Articular chondrocyte of knee joint (primary cell): ENCODE data around the gene KLF16. TPM values are rescaled to one million over a fixed set of nuclear protein-coding genes. Genes with fewer than 3 reads are reported as not detected.

ENCODE experiments used
- total RNA-seq: library from RNA; depleted of rRNA; stranded (reverse); fragments of >200 nt; gene quantifications from 2 replicates; pipeline ENCODE4 v1.2.3, GENCODE V29; 2012

The KLF16 gene
- total RNA-seq: 3.5 and 4.6 TPM in 2 replicates

GRCh38 chr19:1863328-1863637, at the start of gene KLF16:
Gene KLF16 (minus strand): TSS chr19:1863579. CDS start chr19:1863497, 82 bp downstream.

GRCh38 chr19:1905110-1905862, 41.9 kb upstream of the KLF16 start, which contains the start of the genes ADAT3 and SCAMP4:
Gene ADAT3 (plus strand): TSS chr19:1905399. CDS start chr19:1912048, 6,649 bp downstream.
Gene SCAMP4 (plus strand): TSS chr19:1905399. CDS start chr19:1915020, 9,621 bp downstream.

GRCh38 chr19:1885398-1886119, 22.2 kb upstream of the KLF16 start, which contains the start of gene ABHD17A:
Gene ABHD17A (minus strand): TSS chr19:1885496. CDS start chr19:1881566, 3,930 bp downstream.

GRCh38 chr19:1848399-1849131, 14.8 kb downstream of the KLF16 start, which contains the start of gene REXO1:
Gene REXO1 (minus strand): TSS chr19:1848483. CDS start chr19:1848358, 125 bp downstream.

GRCh38 chr19:1811942-1812425, 51.4 kb downstream of the KLF16 start, which contains the start of gene ATP8B3:
Gene ATP8B3 (minus strand): TSS chr19:1812276. CDS start chr19:1811736, 540 bp downstream.

Other genes starting within 250 kb of the KLF16 start
- gene TCF3, start 211.0 kb downstream of the KLF16 start, total RNA-seq: 37.9 and 41.0 TPM in 2 replicates
- not detected in 2 replicates for gene ONECUT3, start 110.1 kb downstream of the KLF16 start, total RNA-seq
- gene ATP8B3, start 51.3 kb downstream of the KLF16 start, total RNA-seq: 3.5 and 3.8 TPM in 2 replicates
- 6.5 and 6.6 TPM in 2 replicates for gene REXO1, start 15.1 kb downstream of the KLF16 start, total RNA-seq
- 45.9 and 46.7 TPM in 2 replicates for gene ABHD17A, start 21.9 kb upstream of the KLF16 start, total RNA-seq
- gene ADAT3, start 41.8 kb upstream of the KLF16 start, total RNA-seq: 1.6 and 2.7 TPM in 2 replicates
- 46.1 and 47.8 TPM in 2 replicates for gene SCAMP4, start 41.8 kb upstream of the KLF16 start, total RNA-seq
- gene CSNK1G2, start 77.6 kb upstream of the KLF16 start, total RNA-seq: 37.7 and 39.9 TPM in 2 replicates
- gene BTBD2, start 152.1 kb upstream of the KLF16 start, total RNA-seq: 47.0 and 55.0 TPM in 2 replicates
- gene MKNK2, start 187.7 kb upstream of the KLF16 start, total RNA-seq: 41.4 and 53.4 TPM in 2 replicates
- gene MOB3A, start 232.7 kb upstream of the KLF16 start, total RNA-seq: 22.6 and 22.9 TPM in 2 replicates
- gene IZUMO4, start 233.3 kb upstream of the KLF16 start, total RNA-seq: 0.43 and 0.78 TPM in 2 replicates